Heart left ventricle (tissue), 16 donors: ENCODE results near the gene TCEAL9. TPM values are rescaled to one million over a fixed set of nuclear protein-coding genes. Genes with fewer than 3 reads are reported as not detected.

Experiments
- ATAC-seq, 4 donors: fragments of 200-7000 bp; cut with Tn5 transposase; one replicate each; pipeline ENCODE4 v1.9.1; 2020 to 2022; ENCODE audit warnings: moderate library complexity in 4 of 4, mild to moderate bottlenecking in 3 of 4, moderate number of reproducible peaks in 1 of 4
- DNase-seq, 5 donors: peaks; one replicate each; pipeline ENCODE4 v3.0.0-alpha.2; 2020
- H3K27ac ChIP-seq, 12 donors: fragments of 200-600 bp; sonication (generic) in 4 of 12; one replicate each; pipeline versions ENCODE4 v1.5.0 to v1.8.0; 2016 to 2022; ENCODE audit warnings: mild to moderate bottlenecking in 2 of 12
- H3K27me3 ChIP-seq, 9 donors: fragments of 200-600 bp; sonication (generic) in 2 of 9; one replicate each; pipeline versions ENCODE4 v1.5.1 to v1.8.0; 2016 to 2022; ENCODE audit warnings: mild to moderate bottlenecking in 3 of 9
- H3K36me3 ChIP-seq, 9 donors: fragments of 200-600 bp; sonication (generic) in 2 of 9; one replicate each; pipeline versions ENCODE4 v1.5.0 to v1.8.0; 2018 to 2022; ENCODE audit warnings: mild to moderate bottlenecking in 2 of 9
- H3K4me1 ChIP-seq, 12 donors: fragments of 200-600 bp; sonication (generic) in 4 of 12; one replicate each; pipeline versions ENCODE4 v1.5.0 to v1.8.0; 2016 to 2022; ENCODE audit warnings: mild to moderate bottlenecking in 3 of 12
- H3K4me3 ChIP-seq, 12 donors: fragments of 200-600 bp; sonication (generic) in 4 of 12; one replicate each; pipeline versions ENCODE4 v1.5.0 to v1.8.0; 2017 to 2022; ENCODE audit warnings: mild to moderate bottlenecking in 9 of 12, moderate library complexity in 4 of 12
- H3K9me3 ChIP-seq, 12 donors: fragments of 200-600 bp; sonication (generic) in 4 of 12; one replicate each; pipeline versions ENCODE4 v1.5.0 to v1.8.0; 2016 to 2022; ENCODE audit warnings: mild to moderate bottlenecking in 1 of 12
- CTCF ChIP-seq, 12 donors: fragments of 200-600 bp; sonication (generic) in 4 of 12; IDR thresholded peaks; one replicate each; pipeline versions ENCODE4 v1.5.0 to v1.8.0; 2018 to 2022; ENCODE audit warnings: antibody characterized with exemption in 12 of 12, mild to moderate bottlenecking in 5 of 12
- POLR2A ChIP-seq, 2 donors: fragments of 450-650 bp; IDR thresholded peaks; one replicate each; pipeline ENCODE4 v1.6.1; 2017; ENCODE audit warnings: antibody characterized with exemption in 2 of 2, mild to moderate bottlenecking in 2 of 2, moderate library complexity in 2 of 2
- WGBS, 4 donors: extraction: QIAGEN DNeasy Blood & Tissue Kit in 2 of 4; methylation state at CpG; one replicate each; pipeline versions ENCODE4 v1.1.5 to v1.1.7; 2013 to 2018; 5-methylcytosine and 5-hydroxymethylcytosine counted together
- intact Hi-C, 10 donors: fragments of 100-400 bp; cut with DNase I; formaldehyde crosslinking; loops; one replicate each; pipeline versions ENCODE4 v1.11.1 to v1.14.2; 2022
- polyA plus RNA-seq, 2 donors: library from polyadenylated mRNA; stranded (reverse); fragments of 200-250 nt; gene quantifications; one replicate each; pipeline ENCODE4 v1.2.3, GENCODE V29; 2013
- total RNA-seq, 9 donors: library from RNA; depleted of rRNA in 2 of 9; stranded (reverse); fragments of >200 nt in 2 of 9; fragmentation: NEBNext Ultra II Directional in 3 of 9; extraction: Animal tissue kit (Norgen Biotek cat#: 25700) in 3 of 9; gene quantifications; one replicate each; pipeline versions ENCODE4 v1.1.0 to v1.2.4, GENCODE V29; 2016 to 2023
- donor health status: ischemic (EF 13 %, LVEDD 7.1; RV severe dilation, severe dysfunction).
- donor health status: healthy with polysubstance abuse.
- donor health status: DM: no; HTN: yes; CAD: no.
- donor health status: DM: no; HTN: no; CAD: no.
- donor health status: ischemic (EF 25% LVEDD 6.9; RV normal size, moderate dysfunction).
- donor health status: ischemic (EF 25% LVEDD 5.7; RV mildly dilated, moderate dysfunction).
- donor health status: healthy.
- donor health status: DM: yes; HTN: yes; CAD: no.
- donor health status: ischemic (EF 35%, LVEDD 5.7; RV mildly dilated, moderate dysfunction).
- donor health status: nonischemic (EF 11% LVEDD 7.7; RV severe dilation, severe dysfunction).
- donor health status: DM: yes; HTN: yes; CAD: no.
- donor health status: PGD.
- donor health status: ischemic (EF 29% LVEDD 5.4; RV normal size, mild dysfunction).
- donor health status: nonischemic (EF 23%, LVEDD 6.1; RV moderate dilation, normal function).

The TCEAL9 gene
- total and polyA plus RNA-seq, 11 donors, result 15.7 to 60.3 (median 28.9) TPM

GRCh38 chrX:103311399-103311780, 44.9 kb upstream of the TCEAL9 start:
- Histone ChIP-seq H3K4me3 (peak overlapping the region in 1 of 12 donors; percentile 44), H3K9me3 (no peaks in the 10 kb centered on the region), H3K36me3 (no peaks in the 10 kb centered on the region), H3K27me3 (peaks cover 0 to 46% (median 0%) of the 10 kb centered on the region in 9 donors), H3K4me1 (peaks cover 0 to 5% (median 0%) of the 10 kb centered on the region in 12 donors), H3K27ac (no peak overlapping the region)
- no peak for TF ChIP-seq CTCF (IDR thresholded peaks at IDR 0.05)
- no peak for TF ChIP-seq POLR2A (IDR thresholded peaks at IDR 0.05)
- DNase-seq, result no peak
- 54 to 71% (median 62%) methylated on average over 3 of the region's 3 CpGs for WGBS, 4 donors
- intact Hi-C loops, result no loop called here
- no peak for ATAC-seq

- Histone ChIP-seq H3K36me3 (peaks cover 0 to 4% (median 0%) of the 10 kb centered on the region in 9 donors), H3K27ac (peak within 1 kb of the TSS in 3 of 12 donors; percentile 38 to 55 (median 52)), H3K4me1 (peaks cover 0 to 2% (median 0%) of the 10 kb centered on the region in 12 donors), H3K4me3 (peak within 1 kb of the TSS in 11 of 12 donors; percentile 8 to 63 (median 44)), H3K27me3 (peaks cover 0 to 50% (median 0%) of the 10 kb centered on the region in 9 donors), H3K9me3 (no peaks in the 10 kb centered on the region)
- TF ChIP-seq CTCF (IDR thresholded peaks at IDR 0.05) (no peak), POLR2A (IDR thresholded peaks at IDR 0.05) (no peak)
- intact Hi-C loops, result no loop called here
- 10 to 35% (median 27%) methylated on average over 10 to 11 of the region's 11 CpGs for WGBS, 4 donors
- DNase-seq, result peak in 3 of 5 donors; percentile 29 to 39 (median 32)
- ATAC-seq, result peak; percentile 41 to 87 (median 64)
Measured at GRCh38 chrX:103329991-103330390, 26.3 kb upstream of the TCEAL9 start, which contains the start of gene TCEAL7. TCEAL7 (plus strand) TSS chrX:103330239; CDS start chrX:103331404, 1,165 bp downstream.

DNA sequence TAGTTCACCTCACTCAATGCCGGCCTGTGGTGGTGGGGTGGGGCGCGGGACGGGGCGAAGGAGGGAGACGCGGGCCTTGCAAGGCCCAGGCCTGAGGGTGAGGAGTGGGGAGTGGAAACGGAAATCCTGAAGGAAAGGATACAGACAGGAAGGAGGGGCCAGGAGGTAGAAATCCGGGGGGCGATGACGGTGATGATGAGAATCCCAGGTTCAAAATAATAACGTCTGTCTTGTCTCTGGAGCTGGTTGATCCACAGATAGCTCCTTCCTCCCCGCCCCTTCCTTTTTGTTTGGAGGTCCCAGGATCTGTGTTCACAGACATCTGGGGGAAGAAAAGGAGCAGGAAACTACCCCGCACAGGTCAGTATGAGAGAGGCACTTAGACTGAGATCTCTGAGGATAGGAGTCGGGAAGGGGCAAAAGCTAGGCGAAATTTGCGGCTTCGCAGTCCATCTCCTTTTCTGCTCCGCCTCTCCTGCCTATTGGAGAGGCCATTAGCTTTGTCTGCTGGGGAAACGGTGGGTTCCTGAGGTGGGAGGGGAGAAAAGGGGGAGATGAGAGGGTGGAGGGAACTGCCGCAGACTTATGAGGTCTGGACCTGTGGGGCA, 25.5 kb upstream of the TCEAL9 start:
- intact Hi-C loops, result no loop called here
- no peak for TF ChIP-seq CTCF (IDR thresholded peaks at IDR 0.05)
- TF ChIP-seq POLR2A (IDR thresholded peaks at IDR 0.05), result no peak
- Histone ChIP-seq H3K36me3 (peaks cover 0 to 4% (median 0%) of the 10 kb centered on the region in 9 donors), H3K9me3 (no peaks in the 10 kb centered on the region), H3K4me1 (peaks cover 0 to 2% (median 0%) of the 10 kb centered on the region in 12 donors), H3K27ac (peak overlapping the region in 2 of 12 donors; percentile 38 to 55), H3K27me3 (peaks cover 0 to 49% (median 0%) of the 10 kb centered on the region in 9 donors), H3K4me3 (peak overlapping the region in 11 of 12 donors; percentile 8 to 63 (median 44))
- ATAC-seq, result peak in 2 of 4 donors; percentile 52 to 62
- DNase-seq, result no peak
- whole genome bisulfite sequencing, 4 donors, result 15 to 35% (median 25%) methylated on average over 21 of the region's 21 CpGs

- WGBS, 4 donors, result 19 to 73% (median 45%) methylated on average over 3 of the region's 3 CpGs
- ATAC-seq (no peak), DNase-seq (no peak)
- H3K9me3 ChIP-seq, result no peaks in the 10 kb centered on the region
- TF ChIP-seq POLR2A (IDR thresholded peaks at IDR 0.05) (no peak), CTCF (IDR thresholded peaks at IDR 0.05) (no peak)
- peaks cover 0 to 31% (median 0%) of the 10 kb centered on the region in 9 donors for H3K27me3 ChIP-seq
- no peak overlapping the region for H3K4me3 ChIP-seq
- no peaks in the 10 kb centered on the region for H3K4me1 ChIP-seq
- no peaks in the 10 kb centered on the region for H3K36me3 ChIP-seq
- no peak overlapping the region for H3K27ac ChIP-seq
- intact Hi-C loops, result no loop called here
Measured at GRCh38 chrX:103338663-103339062, 17.6 kb upstream of the TCEAL9 start.
